ENCODE data around the gene OGFOD3.

OGFOD3 gene

DNA sequence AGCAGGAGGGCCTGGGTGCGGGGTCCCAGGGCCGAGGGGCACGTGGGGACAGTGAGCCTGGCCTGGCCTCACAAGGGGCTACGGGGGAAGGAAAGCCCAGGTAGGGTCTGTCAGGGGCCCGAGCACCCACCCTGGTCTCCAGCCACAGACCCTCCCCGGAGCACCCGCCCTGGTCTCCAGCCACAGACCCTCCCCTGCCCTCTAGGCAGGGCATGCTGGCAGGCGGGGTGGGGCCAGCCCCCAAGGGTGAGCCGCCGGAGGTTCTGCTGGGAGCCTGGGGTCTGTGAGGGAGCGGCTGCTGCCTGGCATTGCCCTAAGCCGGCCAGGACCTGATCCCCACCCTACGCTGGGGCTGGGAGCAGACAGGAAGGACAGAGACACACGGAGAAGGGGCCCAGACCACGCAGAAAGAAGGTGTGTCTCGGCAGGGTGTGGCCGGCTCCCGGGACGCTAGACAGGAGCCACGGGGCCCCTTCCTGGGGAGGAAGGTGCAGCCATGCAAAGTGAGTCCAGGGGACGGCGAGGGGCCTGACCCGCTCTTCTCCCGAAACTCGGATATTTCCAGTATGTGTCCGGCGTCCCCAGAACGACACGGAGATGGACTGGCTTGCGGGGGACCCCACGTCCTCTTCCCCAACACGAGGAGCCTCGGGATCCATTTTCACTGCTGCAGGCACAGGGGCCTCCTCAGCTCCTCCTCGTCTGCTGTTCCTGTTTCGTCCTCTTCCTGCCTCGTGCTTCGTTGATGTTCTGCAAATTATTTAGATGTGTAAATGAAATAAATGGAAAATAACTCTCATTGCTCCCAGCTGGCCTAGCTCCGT lies 31.3 kb downstream of the OGFOD3 start:
- no peak for DNase-seq (ENCODE audit: low read depth)
- H3K4me3 ChIP-seq (ENCODE audit: low read depth, low read length) = no peak overlapping the region

DNA sequence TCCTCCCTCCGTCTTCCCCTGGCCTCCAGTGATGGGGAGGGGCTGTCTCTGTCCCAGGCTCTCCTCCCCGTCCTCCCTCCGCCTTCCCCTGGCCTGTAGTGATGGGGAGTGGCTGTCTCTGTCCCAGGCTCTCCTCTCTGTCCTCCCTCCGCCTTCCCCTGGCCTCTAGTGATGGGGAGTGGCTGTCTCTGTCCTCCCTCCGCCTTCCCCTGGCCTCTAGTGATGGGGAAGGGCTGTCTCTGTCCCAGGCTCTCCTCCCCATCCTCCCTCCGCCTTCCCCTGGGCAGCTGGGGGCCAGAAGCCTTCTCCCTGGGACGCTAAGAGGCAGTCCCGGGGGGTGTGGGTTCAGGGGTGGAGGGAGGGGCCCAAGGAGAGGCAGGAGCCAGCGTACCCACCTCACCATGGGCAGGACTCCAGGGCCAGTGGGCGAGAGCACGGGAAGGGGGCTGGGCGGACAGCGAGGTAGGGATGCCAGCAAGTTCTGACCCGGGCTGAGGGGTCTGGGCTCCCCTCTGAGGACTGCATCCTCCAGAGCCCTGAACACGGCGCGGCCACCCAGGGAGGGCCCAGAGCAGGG lies 32.0 kb downstream of the OGFOD3 start:
- no peak for DNase-seq (ENCODE audit: low read depth)
- no peak overlapping the region for H3K4me3 ChIP-seq (ENCODE audit: low read depth, low read length)
- TF ChIP-seq, protein P1, sequence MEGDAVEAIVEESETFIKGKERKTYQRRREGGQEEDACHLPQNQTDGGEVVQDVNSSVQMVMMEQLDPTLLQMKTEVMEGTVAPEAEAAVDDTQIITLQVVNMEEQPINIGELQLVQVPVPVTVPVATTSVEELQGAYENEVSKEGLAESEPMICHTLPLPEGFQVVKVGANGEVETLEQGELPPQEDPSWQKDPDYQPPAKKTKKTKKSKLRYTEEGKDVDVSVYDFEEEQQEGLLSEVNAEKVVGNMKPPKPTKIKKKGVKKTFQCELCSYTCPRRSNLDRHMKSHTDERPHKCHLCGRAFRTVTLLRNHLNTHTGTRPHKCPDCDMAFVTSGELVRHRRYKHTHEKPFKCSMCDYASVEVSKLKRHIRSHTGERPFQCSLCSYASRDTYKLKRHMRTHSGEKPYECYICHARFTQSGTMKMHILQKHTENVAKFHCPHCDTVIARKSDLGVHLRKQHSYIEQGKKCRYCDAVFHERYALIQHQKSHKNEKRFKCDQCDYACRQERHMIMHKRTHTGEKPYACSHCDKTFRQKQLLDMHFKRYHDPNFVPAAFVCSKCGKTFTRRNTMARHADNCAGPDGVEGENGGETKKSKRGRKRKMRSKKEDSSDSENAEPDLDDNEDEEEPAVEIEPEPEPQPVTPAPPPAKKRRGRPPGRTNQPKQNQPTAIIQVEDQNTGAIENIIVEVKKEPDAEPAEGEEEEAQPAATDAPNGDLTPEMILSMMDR (conservative IDR thresholded peaks at IDR 0.05; ENCODE audit: low read depth, low read length) = no peak

More for the DNA sequence above, 31.3 kb downstream of the OGFOD3 start:
- TF ChIP-seq, protein P1 (conservative IDR thresholded peaks at IDR 0.05; ENCODE audit: low read depth, low read length) = no peak

DNA sequence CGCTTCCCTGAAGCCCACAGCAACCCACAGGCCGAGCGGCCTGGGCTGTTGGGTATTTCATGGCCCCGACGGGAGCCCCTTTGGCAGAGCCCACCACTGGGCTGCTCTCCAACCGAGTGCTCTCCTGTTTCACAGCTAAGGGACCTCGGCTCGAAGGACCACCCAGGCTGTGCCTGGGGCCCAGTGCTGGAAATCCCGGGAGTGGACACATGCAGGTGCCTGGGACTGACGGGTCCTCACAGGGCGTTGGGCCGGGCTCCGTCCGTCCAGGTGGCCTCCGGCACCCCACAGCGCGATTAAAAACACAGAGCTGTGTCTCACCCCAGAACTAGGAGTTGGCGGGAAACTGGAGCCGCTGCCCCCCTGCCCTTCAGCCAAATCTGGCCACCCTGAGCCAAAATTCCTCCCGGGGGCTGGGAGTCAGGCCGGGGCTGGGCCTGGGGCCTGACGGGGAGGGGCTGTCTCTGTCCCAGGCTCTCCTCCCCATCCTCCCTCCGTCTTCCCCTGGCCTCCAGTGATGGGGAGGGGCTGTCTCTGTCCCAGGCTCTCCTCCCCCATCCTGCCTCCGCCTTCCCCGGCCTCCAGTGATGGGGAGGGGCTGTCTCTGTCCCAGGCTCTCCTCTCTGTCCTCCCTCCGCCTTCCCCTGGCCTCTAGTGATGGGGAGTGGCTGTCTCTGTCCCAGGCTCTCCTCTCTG lies 32.7 kb downstream of the OGFOD3 start:
- H3K4me3 ChIP-seq (ENCODE audit: low read depth, low read length) = no peak overlapping the region
- no peak for DNase-seq (ENCODE audit: low read depth)
- TF ChIP-seq, protein P1 (conservative IDR thresholded peaks at IDR 0.05; ENCODE audit: low read depth, low read length) = no peak

DNA sequence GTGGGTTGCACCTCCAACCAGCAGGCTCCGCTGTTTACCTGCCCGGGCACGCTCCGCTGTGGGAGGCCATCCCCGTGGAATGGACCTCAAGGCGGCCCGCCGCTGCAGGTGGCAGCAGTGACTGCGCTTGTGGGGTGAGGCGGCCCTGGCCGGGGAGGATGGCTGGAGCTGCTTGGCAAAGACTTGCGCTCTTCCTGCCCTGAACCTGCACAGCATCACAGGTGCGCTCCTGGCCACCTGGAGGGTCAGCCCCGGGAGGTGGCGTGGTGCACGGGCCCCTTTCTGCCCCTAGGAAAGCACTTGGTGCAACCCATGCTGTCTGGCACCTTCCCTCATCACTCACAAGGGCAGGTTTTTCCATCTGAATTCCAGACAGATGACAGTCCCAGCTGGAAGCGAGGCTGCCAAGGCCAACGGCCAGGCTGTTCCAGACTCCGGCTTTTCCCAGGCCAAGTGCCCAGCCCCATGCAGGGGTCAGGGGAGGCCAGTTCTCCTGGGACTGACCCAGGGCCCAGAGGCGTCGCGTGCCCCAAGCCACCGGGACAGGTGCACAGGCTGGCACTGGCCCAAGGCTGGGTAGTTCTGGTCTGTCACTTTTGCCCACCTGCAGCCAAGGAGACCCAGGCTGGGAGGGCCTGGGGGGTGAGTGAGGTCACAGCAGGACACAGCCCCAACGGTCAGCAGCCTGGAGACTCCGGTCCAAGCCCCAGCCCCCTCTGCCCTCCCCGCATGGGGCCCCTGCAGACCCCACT lies 33.5 kb downstream of the OGFOD3 start:
- no peak for DNase-seq (ENCODE audit: low read depth)
- TF ChIP-seq, protein P1 (conservative IDR thresholded peaks at IDR 0.05; ENCODE audit: low read depth, low read length) = no peak
- no peak overlapping the region for H3K4me3 ChIP-seq (ENCODE audit: low read depth, low read length)

DNA sequence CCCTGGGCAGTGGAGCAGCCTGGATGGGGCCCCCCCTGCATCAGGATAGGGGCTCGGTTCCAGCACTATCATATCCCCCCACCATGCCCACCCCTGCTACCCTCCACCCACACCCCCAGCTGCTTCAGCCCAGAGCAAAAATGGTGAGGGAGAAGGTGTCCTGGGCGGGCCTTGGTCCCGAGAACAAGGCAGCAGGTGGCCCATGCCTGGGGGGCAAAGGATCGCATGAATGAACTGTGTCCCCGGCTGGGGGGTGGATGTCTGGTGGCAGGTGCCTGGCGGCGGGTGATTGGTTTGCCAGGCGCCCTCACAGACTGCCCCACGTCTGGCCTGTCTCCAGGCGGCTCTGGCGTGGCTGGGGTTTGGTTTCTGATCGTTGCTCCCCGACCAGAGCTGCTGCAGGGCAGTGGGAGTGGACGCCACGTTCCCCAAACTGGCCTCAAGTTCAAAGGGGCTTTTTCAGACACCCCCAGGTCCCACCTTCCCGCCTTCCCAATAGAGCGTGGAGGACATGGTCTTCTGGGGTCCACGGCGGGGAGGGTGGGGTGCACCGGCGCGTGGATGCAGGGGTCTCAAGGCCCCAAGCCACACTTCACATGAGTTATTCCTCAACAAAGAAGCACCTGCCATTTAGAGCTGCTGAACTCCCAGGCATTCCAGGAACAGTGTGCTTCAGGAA lies 34.2 kb downstream of the OGFOD3 start:
- no peak for DNase-seq (ENCODE audit: low read depth)
- TF ChIP-seq, protein P1 (conservative IDR thresholded peaks at IDR 0.05; ENCODE audit: low read depth, low read length) = no peak
- H3K4me3 ChIP-seq (ENCODE audit: low read depth, low read length) = no peak overlapping the region

DNA sequence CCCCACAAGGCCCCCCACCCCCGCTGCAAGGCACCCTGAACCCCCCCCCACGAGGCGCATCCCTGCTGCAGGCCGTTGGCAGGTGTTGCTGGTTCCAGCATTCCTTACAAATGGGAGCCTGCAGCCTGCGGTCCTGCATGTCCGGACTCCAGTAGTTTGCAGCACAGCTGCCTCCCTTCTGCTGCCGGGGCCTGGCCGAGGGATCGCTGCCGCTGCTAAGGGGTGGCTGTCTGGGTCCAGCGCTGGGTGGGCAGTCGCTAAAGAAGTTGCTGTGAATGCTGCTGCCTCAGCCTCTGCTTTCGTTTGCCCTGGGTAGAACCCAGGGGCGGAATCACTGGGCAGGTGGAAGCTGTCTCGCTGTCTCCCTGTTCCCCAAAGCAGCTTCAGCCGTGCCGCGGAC lies 35.0 kb downstream of the OGFOD3 start:
- H3K4me3 ChIP-seq (ENCODE audit: low read depth, low read length) = no peak overlapping the region
- no peak for DNase-seq (ENCODE audit: low read depth)
- TF ChIP-seq, protein P1 (conservative IDR thresholded peaks at IDR 0.05; ENCODE audit: low read depth, low read length) = no peak
